ENCODE results near the gene PSAT1.

PSAT1 gene

DNA sequence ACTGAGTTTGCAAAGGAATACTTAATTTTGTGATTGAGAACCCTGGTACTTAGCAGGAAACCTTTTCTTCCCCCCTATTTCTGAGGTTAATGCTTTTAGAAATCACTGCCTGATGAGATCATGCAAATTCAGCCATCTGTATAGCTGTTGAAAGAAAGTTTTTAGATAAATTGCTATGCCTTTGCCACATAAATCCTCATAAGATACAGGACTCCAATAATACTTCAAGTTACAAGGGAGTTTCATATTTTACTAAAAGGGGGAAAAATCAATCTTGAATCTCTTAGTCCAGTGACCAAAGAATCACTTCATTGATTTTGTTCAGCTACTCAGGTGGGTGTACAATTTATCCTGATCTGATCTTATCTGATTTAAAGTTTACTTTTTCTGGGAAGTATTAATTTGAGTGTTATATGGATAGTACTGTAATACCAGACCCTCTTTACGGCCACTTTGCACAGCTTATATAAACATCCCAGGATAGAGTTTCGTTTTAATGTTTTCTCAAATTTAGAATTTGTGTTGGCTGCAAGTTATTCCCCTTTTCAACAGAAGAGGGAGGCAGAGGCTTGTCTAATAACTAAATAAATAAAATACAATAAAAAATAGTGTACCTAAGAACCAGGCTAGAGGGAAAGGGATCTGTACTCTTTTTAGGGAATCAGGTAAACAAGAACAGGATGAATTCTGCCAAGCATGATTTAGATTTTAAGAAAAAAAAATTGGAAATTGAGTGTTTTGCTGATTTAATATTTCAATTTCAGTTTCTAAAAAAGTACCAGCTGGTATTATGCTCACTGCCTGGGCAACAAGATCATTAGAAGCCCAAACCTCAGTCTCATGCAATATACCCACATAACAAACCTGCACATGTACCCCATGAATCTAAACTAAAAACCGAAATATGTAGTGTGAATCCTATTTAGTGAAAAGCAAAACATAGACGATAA lies 69.1 kb downstream of the PSAT1 start:
- Histone ChIP-seq H3K27me3 (ENCODE audit: low read depth, low read length) (no peaks in the 10 kb centered on the region), H3K36me3 (replicated peaks; ENCODE audit: low read depth, low read length) (no peaks in the 10 kb centered on the region), H3K79me2 (ENCODE audit: low read length) (no peaks in the 10 kb centered on the region), H3K4me1 (ENCODE audit: low read length) (no peaks in the 10 kb centered on the region), H3K4me3 (ENCODE audit: low read length) (no peak overlapping the region), H2AFZ (ENCODE audit: low read depth, low read length) (no peak overlapping the region), H4K20me1 (ENCODE audit: insufficient read depth, low read length) (no peaks in the 10 kb centered on the region), H3K9me3 (ENCODE audit: insufficient read depth, low read length) (no peaks in the 10 kb centered on the region), H3K27ac (ENCODE audit: low read length) (no peak overlapping the region), H3K9ac (ENCODE audit: low read length) (no peak overlapping the region), H3K4me2 (ENCODE audit: low read length) (no peak overlapping the region)
- TF ChIP-seq EZH2phosphoT487 (IDR thresholded peaks at IDR 0.05; ENCODE audit: low read depth) (no peak), CTCF (IDR thresholded peaks at IDR 0.05; ENCODE audit: low read depth, low read length) (peak; percentile 51)

GRCh38 chr9:78366827-78367226 lies 69.9 kb downstream of the PSAT1 start:
- Histone ChIP-seq H3K9ac (ENCODE audit: low read length) (no peak overlapping the region), H2AFZ (ENCODE audit: low read depth, low read length) (no peak overlapping the region), H3K4me1 (ENCODE audit: low read length) (no peaks in the 10 kb centered on the region), H3K27me3 (ENCODE audit: low read depth, low read length) (no peaks in the 10 kb centered on the region), H3K4me2 (ENCODE audit: low read length) (no peak overlapping the region), H3K79me2 (ENCODE audit: low read length) (no peaks in the 10 kb centered on the region), H3K27ac (ENCODE audit: low read length) (no peak overlapping the region), H3K36me3 (replicated peaks; ENCODE audit: low read depth, low read length) (no peaks in the 10 kb centered on the region), H4K20me1 (ENCODE audit: insufficient read depth, low read length) (no peaks in the 10 kb centered on the region), H3K9me3 (ENCODE audit: insufficient read depth, low read length) (no peaks in the 10 kb centered on the region), H3K4me3 (ENCODE audit: low read length) (no peak overlapping the region)
- no peak for TF ChIP-seq EZH2phosphoT487 (IDR thresholded peaks at IDR 0.05; ENCODE audit: low read depth)
- no peak for TF ChIP-seq CTCF (IDR thresholded peaks at IDR 0.05; ENCODE audit: low read depth, low read length)

DNA sequence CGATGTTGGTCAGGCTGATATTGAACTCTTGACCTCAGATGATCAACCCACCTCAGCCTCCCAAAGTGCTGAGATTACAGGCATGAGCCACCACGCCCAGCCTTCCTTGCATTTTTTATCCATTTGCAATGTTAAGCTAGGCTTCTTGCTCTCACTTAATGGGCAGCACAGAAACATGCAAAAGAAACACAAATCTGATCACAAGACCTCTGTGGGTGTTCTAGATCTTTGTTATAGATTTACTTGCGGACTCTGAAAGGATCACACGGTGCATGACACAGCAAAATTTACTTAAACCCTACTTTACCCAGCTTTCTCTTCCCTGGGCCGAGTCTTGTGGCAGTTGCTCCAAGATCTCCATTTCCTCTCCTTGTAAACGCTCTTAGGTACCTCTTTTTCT lies 71.3 kb downstream of the PSAT1 start:
- Histone ChIP-seq H3K4me3 (ENCODE audit: low read length) (no peak overlapping the region), H2AFZ (ENCODE audit: low read depth, low read length) (no peak overlapping the region), H3K4me2 (ENCODE audit: low read length) (no peak overlapping the region), H3K27ac (ENCODE audit: low read length) (no peak overlapping the region), H3K27me3 (ENCODE audit: low read depth, low read length) (no peaks in the 10 kb centered on the region), H3K4me1 (ENCODE audit: low read length) (no peaks in the 10 kb centered on the region), H3K9ac (ENCODE audit: low read length) (no peak overlapping the region), H3K9me3 (ENCODE audit: insufficient read depth, low read length) (no peaks in the 10 kb centered on the region), H3K36me3 (replicated peaks; ENCODE audit: low read depth, low read length) (no peaks in the 10 kb centered on the region), H3K79me2 (ENCODE audit: low read length) (no peaks in the 10 kb centered on the region), H4K20me1 (ENCODE audit: insufficient read depth, low read length) (no peaks in the 10 kb centered on the region)
- no peak for TF ChIP-seq CTCF (IDR thresholded peaks at IDR 0.05; ENCODE audit: low read depth, low read length)

DNA sequence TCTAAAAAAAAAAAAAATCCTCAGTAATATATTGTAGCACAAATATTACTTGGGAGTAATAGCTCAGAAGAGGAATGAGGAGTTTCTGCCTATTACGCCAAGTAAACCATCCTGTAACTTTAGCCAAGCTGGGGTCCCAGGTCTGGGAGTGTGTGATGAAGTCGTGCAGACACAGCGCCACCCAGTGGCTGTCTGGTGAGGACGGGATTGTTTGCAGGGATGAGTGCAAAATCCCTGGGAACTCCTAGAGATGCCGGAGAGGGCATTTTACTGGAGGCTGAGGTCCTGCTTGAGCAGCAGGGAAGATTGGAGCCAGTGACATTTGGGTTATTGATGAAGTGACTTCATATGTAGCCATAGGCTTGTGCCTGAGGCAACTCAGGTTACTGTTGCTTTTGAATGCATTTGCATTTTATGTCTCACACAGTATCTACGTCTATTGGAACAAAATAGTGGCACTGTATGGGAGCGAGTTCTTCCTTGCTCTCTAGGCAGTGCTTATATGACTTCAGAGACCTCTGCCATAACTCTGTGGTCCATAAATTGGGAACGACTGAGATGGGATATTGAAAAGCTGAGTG lies 72.8 kb downstream of the PSAT1 start:
- H4K20me1 ChIP-seq (ENCODE audit: insufficient read depth, low read length): no peaks in the 10 kb centered on the region
- no peaks in the 10 kb centered on the region for H3K4me1 ChIP-seq (ENCODE audit: low read length)
- no peaks in the 10 kb centered on the region for H3K36me3 ChIP-seq (replicated peaks; ENCODE audit: low read depth, low read length)
- no peaks in the 10 kb centered on the region for H3K9me3 ChIP-seq (ENCODE audit: insufficient read depth, low read length)
- H3K79me2 ChIP-seq (ENCODE audit: low read length): no peaks in the 10 kb centered on the region
- H3K27me3 ChIP-seq (ENCODE audit: low read depth, low read length): no peaks in the 10 kb centered on the region
- no peak overlapping the region for H3K4me2 ChIP-seq (ENCODE audit: low read length)
- no peak overlapping the region for H3K27ac ChIP-seq (ENCODE audit: low read length)
- H3K4me3 ChIP-seq (ENCODE audit: low read length): no peak overlapping the region
- no peak overlapping the region for H2AFZ ChIP-seq (ENCODE audit: low read depth, low read length)
- H3K9ac ChIP-seq (ENCODE audit: low read length): no peak overlapping the region
- no peak for TF ChIP-seq EZH2phosphoT487 (IDR thresholded peaks at IDR 0.05; ENCODE audit: low read depth)
- peak; percentile 87 for TF ChIP-seq CTCF (IDR thresholded peaks at IDR 0.05; ENCODE audit: low read depth, low read length)
